ENCODE results near the gene RPAP2.
"Not testable (repeated sequence)": the region's sequence is repeated elsewhere in the genome, so short reads cannot be mapped to it uniquely, and the experiment has no call there.

The RPAP2 gene

GRCh38 chr1:92298573-92299476 lies at the start of gene RPAP2, which contains the start of gene GLMN:
Gene RPAP2, plus strand, starts transcription at chr1:92299059. Its CDS starts 15 bp downstream, at chr1:92299074.
Gene GLMN, minus strand, starts transcription at chr1:92298987. Its CDS starts 988 bp downstream, at chr1:92297999.
- DNase-seq (ENCODE audit: low read depth): peak; percentile 58

DNA sequence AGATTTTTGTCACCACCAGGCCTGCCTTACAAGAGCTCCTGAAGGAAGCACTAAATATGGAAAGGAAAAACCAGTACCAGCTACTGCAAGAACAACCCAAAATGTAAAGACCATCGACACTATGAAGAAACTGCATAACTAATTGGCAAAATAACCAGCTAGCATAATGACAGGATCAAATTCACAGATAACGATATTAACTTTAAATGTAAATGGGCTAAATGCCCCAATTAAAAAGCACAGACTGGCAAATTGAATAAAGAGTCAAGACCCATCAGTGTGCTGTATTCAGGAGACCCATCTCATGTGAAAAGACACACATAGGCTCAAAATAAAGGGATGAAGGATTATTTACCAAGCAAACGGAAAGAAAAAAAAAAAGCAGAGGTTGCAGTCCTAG lies 44.1 kb upstream of the RPAP2 start:
- not testable (repeated sequence) for DNase-seq (ENCODE audit: low read depth)

- no peak for DNase-seq (ENCODE audit: low read depth)
Observed at GRCh38 chr1:92259350-92259749, 39.5 kb upstream of the RPAP2 start.

DNA sequence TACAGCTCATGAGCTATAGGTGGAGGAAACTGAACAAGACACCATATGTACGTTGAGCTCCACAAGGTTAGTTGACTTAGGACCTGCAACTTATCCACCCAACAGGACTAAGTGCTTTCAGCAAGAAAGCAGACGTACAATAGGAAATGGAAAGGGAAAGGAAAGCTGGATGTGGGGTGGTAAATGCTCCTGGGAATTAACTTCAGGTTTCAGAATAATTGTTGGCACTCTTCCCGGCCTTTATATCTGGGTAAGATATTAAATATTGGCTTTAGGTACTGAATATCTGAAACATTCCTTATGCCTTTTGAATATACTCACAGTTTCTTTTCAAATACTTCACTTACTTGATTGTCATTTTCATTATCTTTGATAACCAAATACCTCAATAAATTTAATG lies 36.3 kb upstream of the RPAP2 start:
- DNase-seq (ENCODE audit: low read depth): no peak

- DNase-seq (ENCODE audit: low read depth): no peak
Observed at GRCh38 chr1:92273039-92273438, 25.8 kb upstream of the RPAP2 start.

DNA sequence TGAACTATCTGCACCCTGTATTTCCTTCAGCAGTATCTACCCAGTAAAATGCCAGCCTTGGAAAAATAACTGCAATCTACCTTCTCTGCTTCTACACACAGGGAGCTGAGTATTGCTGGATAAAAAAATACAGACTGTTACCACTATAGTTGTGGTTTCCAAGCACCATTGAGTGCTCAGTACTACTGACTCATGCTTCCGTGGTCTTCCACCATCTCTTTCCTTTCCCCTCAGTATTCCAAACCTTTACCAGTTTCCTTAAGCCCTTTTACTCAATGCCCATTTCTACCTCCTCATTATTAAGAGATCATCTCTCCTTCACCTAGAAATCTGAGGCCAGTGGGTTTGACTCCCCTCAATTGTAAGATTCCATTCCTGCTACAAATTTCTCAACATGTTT lies 23.9 kb upstream of the RPAP2 start:
- no peak for DNase-seq (ENCODE audit: low read depth)

- DNase-seq (ENCODE audit: low read depth): no peak
Observed at GRCh38 chr1:92276082-92276481, 22.8 kb upstream of the RPAP2 start.

- no peak for DNase-seq (ENCODE audit: low read depth)
Observed at GRCh38 chr1:92277105-92277723, 21.6 kb upstream of the RPAP2 start.

- DNase-seq (ENCODE audit: low read depth): not testable (repeated sequence)
Observed at GRCh38 chr1:92279781-92280180, 19.1 kb upstream of the RPAP2 start.

DNA sequence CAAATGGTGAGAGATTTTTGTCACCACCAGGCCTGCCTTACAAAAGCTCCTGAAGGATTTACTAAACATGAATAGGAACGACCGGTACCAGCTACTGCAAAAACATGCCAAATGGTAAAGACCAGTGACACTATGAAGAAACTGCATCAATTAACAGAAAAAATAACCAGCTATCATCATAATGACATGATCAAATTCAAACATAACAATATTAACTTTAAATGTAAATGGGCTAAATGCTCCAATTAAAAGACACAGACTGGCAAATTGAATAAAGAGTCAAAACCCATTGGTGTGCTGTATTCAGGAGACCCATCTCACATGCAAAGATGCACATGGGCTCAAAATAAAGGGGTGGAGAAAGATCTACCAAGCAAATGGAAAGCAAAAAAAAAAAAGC lies 17.4 kb upstream of the RPAP2 start:
- not testable (repeated sequence) for DNase-seq (ENCODE audit: low read depth)

DNA sequence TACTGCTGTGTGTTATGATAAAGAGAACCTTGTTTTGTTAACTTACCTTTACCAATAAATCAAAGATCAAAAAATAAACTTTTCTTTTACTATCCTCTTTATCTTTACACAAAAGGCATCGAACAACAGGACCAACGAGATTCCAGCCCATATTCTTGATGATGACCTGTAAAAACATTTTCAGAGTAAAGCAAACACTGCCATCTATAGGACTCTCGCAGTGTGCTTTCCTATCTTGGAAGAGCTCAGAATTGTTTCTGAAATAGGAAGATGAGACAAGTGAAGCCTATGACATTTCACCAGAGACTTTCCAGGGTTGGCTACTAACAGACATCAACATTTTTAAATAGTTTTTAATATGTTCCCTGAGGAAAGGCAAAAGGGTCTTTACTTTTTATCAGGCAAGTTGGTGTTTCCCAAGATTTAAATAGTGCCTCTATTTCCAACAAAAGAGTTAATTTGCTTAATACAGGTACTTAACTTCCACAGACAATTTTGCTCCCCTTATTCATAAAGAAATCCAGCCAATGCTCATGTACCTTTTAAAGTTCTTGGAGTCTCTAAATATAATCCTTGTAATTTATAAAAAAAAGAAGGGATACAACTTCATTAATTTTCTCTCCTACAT lies 7.4 kb upstream of the RPAP2 start:
- no peak for DNase-seq (ENCODE audit: low read depth)

DNA sequence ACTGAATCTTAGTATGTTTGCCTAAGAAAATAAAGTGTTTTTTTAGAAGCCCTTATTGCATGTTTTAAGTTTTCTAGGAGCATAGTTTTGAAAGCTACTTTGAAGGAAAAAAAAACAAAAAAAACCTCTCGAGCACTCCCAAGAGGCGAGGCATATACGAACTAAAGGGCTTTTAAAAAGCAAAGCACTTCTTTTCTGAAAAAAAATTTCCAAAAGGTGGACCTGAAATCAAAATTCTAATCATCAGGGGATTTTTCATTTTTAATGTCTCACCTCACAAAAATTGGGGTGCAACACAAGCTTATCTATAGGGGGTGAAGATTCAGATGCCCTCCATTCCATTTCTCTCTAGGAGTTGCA lies 666 bp upstream of the RPAP2 start:
- DNase-seq (ENCODE audit: low read depth): no peak

DNA sequence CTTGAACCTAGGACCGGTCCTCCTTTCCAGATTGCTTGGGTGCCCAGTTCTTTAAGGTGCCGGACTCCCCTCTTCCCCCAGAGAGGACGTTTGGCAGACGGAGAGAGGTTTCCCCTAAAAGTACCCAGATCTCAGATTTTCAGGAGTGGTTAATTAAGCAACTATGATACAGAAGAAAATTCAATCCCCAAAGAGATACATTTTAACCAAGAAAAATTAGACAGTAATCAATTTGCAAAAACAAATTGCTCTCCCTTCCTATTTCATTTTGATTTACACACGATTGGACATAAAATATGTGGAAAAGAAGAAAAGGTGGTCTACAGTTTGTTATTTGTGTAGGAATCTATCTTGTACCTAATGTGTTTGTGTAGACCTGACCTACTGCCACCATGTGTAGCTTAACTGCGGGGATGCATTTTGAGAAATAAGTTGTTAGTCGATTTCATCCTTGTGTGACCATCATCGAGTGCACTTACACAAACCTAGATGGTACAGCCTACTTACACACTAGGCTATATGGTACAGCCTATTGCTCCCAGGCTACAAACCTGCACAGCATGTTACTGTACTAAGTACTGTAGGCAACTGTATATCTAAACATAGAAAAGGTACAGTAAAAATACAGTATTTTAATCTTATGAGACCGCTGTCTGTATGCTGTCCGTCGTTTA lies 755 bp downstream of the RPAP2 start:
- no peak for DNase-seq (ENCODE audit: low read depth)

DNA sequence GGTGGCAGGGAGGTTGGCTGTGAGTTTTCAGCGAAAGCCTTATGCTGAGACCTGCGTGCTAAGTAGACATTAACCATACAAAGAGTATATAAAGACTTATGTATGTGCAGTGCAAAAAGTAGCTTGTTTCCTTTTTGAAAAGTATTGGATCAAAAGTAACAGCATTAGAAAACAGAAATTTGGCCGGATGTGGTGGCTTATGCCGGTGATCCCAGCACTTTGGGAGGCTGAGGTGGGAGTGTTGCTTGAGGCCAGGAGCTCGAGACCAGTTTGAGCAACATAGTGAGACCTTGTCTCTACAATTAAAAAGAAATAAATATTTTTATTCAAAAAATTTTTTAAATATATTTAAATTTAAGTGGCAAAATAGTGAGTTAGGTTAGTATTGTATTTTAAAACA lies 2.2 kb downstream of the RPAP2 start:
- DNase-seq (ENCODE audit: low read depth): no peak

GRCh38 chr1:92306020-92306419 lies 7.2 kb downstream of the RPAP2 start:
- no peak for DNase-seq (ENCODE audit: low read depth)

- DNase-seq (ENCODE audit: low read depth): no peak
Observed at GRCh38 chr1:92307980-92308379, 9.1 kb downstream of the RPAP2 start.

GRCh38 chr1:92310185-92310597 lies 11.3 kb downstream of the RPAP2 start:
- no peak for DNase-seq (ENCODE audit: low read depth)

DNA sequence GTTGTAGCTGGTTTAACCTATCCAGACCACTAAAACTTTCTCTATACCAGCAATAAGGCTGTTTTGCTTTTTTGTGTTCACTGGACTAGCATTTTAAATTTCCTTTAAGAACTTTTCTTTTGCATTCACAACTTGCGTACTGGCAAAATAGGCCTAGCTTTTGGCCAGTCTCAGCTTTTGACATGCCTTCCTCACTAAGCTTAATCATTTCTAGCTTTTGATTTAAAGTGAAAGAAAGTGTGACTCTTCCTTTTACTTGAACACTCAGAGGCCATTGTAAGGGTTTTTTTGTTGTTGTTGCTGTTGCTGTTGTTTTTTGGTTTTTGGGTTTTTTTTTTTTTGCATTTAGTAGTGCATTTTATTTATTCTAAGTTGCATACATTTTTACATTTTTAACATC lies 15.2 kb downstream of the RPAP2 start:
- DNase-seq (ENCODE audit: low read depth): no peak

- no peak for DNase-seq (ENCODE audit: low read depth)
Observed at GRCh38 chr1:92315766-92316599, 17.1 kb downstream of the RPAP2 start.

DNA sequence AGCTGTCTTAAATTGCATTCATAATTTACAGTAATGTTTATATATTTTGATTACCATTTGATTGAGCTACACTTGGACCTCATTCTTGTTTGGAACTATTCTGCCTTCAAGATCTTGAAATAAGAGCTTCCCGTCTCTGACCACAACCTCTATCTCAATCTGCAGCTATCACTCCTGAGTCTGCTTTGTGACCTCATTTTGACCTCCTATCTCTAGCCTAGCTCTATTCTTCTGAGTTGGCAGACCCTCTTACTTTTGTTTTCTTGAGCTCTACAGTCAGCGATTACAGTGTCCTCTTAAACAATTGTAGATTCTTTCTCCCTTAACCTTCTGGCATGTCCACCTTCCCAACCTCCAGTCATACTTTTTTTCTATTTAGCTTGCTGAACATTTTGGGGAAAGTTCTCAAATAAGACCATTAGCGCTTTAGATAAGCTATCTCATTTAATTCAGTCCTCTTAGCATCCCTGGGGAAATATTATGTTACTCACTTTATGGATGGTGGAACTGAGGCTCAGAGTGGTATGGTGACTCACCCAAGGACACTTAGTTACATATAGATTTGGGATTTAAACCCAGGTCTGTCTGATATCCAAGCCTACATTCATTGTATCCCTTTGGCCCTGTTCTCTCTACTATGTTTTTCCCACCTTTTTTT lies 19.1 kb downstream of the RPAP2 start:
- DNase-seq (ENCODE audit: low read depth): no peak
